B cell (primary cell): ENCODE measurements around the gene BBS5. TPM values are rescaled to one million over a fixed set of nuclear protein-coding genes. Genes with fewer than 3 reads are reported as not detected.
"Not testable (repeated sequence)": the region's sequence is repeated elsewhere in the genome, so short reads cannot be mapped to it uniquely, and the experiment has no call there.

Experiments
- ATAC-seq: fragments of 200-7000 bp; cut with Tn5 transposase; one replicate; pipeline ENCODE4 v1.10.0; 2021; ENCODE audit warnings: low read depth, mild to moderate bottlenecking, moderate number of reproducible peaks, moderate library complexity
- CTCF ChIA-PET: fragments of 350-600 bp; sonication (Branson Sonifier 250); formaldehyde crosslinking; loops from one replicate; lab custom pipeline; 2021; ENCODE audit warnings: antibody characterized with exemption, inconsistent platforms; lab: Charles Lee
- POLR2A ChIA-PET: fragments of 350-600 bp; sonication (Branson Sonifier 250); formaldehyde crosslinking; loops from one replicate; lab custom pipeline; 2021; ENCODE audit warnings: antibody characterized with exemption; lab: Charles Lee
- DNase-seq: peaks from one replicate; pipeline ENCODE4 v3.0.0; 2013
- H2AFZ ChIP-seq: 2 replicates; pipeline ENCODE4 v1.6.1; 2012; ENCODE audit warnings: mild to moderate bottlenecking, low read depth, low read length; ENCODE audit not compliant: insufficient read depth, poor library complexity, severe bottlenecking
- H3K27ac ChIP-seq, 2 donors: 1 replicate in 1 of 2; 2 replicates in 1 of 2; pipeline ENCODE4 v1.5.1; 2012 to 2013; ENCODE audit warnings: low read length in 2 of 2, mild to moderate bottlenecking in 2 of 2, moderate library complexity in 1 of 2
- H3K27me3 ChIP-seq, 4 experiments: fragments of 200-600 bp in 1 of 4; sonication (generic) in 1 of 4; replicated peaks in 1 of 4; 1 replicate in 2 of 4; 2 replicates in 2 of 4; pipeline versions ENCODE4 v1.6.1 to v1.7.0; 2013 to 2016; ENCODE audit warnings: low read length in 3 of 4, mild to moderate bottlenecking in 2 of 4, mixed read lengths in 1 of 4, moderate library complexity in 1 of 4; ENCODE audit not compliant: insufficient read depth in 4 of 4, control insufficient read depth in 3 of 4; ENCODE audit errors: control extremely low read depth in 1 of 4
- H3K36me3 ChIP-seq, 2 experiments: replicated peaks in 1 of 2; 1 replicate in 1 of 2; 2 replicates in 1 of 2; pipeline versions ENCODE4 v1.6.1 to v1.7.1; 2013; ENCODE audit warnings: low read length in 1 of 2; ENCODE audit not compliant: insufficient read depth in 2 of 2, control insufficient read depth in 1 of 2; ENCODE audit errors: control extremely low read depth in 1 of 2, extremely low read depth in 1 of 2
- H3K4me1 ChIP-seq, 2 donors: fragments of 200-600 bp in 1 of 2; sonication (generic) in 1 of 2; 1 replicate in 1 of 2; 2 replicates in 1 of 2; pipeline versions ENCODE4 v1.5.1 to v1.6.1; 2013 to 2017; ENCODE audit warnings: low read length in 2 of 2; ENCODE audit not compliant: control insufficient read depth in 2 of 2, insufficient read depth in 2 of 2
- H3K4me2 ChIP-seq: replicated peaks from 2 replicates; pipeline ENCODE3; 2012; ENCODE audit warnings: mild to moderate bottlenecking, low read depth, low read length; ENCODE audit not compliant: poor library complexity, severe bottlenecking
- H3K4me3 ChIP-seq, 5 experiments: fragments of 200-600 bp in 1 of 5; sonication (generic) in 1 of 5; 1 replicate in 3 of 5; 2 replicates in 2 of 5; pipeline versions ENCODE4 v1.5.1 to v1.7.0; 2011 to 2016; ENCODE audit warnings: low read length in 4 of 5, mild to moderate bottlenecking in 4 of 5, low read depth in 2 of 5, control low read depth in 1 of 5, moderate library complexity in 1 of 5; ENCODE audit not compliant: insufficient read depth in 1 of 5; ENCODE audit errors: control extremely low read depth in 1 of 5, extremely low read depth in 1 of 5
- H3K79me2 ChIP-seq: fragments of 200-600 bp; sonication (generic); one replicate; pipeline ENCODE4 v1.6.0; 2016; ENCODE audit warnings: low read length; ENCODE audit not compliant: control insufficient read depth, insufficient read depth
- H3K9ac ChIP-seq: fragments of 200-600 bp; sonication (generic); 2 replicates; pipeline ENCODE4 v1.6.1; 2017; ENCODE audit warnings: mild to moderate bottlenecking, low read length, moderate library complexity
- H3K9me3 ChIP-seq, 3 donors: one replicate each; pipeline versions ENCODE4 v1.6.1 to v1.7.1; 2013; ENCODE audit warnings: low read length in 2 of 3; ENCODE audit not compliant: control insufficient read depth in 2 of 3, insufficient read depth in 1 of 3; ENCODE audit errors: control extremely low read depth in 1 of 3
- H4K20me1 ChIP-seq: 2 replicates; pipeline ENCODE4 v1.6.0; 2012; ENCODE audit warnings: mild to moderate bottlenecking, low read length; ENCODE audit not compliant: insufficient read depth, control insufficient read depth, poor library complexity, severe bottlenecking
- H3K27ac Mint-ChIP-seq: one replicate; pipeline ENCODE4 v1.8.0; 2021; ENCODE audit warnings: mixed read lengths
- H3K27me3 Mint-ChIP-seq: one replicate; pipeline ENCODE4 v1.8.0; 2021; ENCODE audit warnings: mixed read lengths
- H3K4me1 Mint-ChIP-seq: one replicate; pipeline ENCODE4 v1.8.0; 2021; ENCODE audit warnings: mixed read lengths
- H3K4me3 Mint-ChIP-seq: one replicate; pipeline ENCODE4 v1.8.0; 2021; ENCODE audit warnings: mixed read lengths
- H3K9me3 Mint-ChIP-seq: one replicate; pipeline ENCODE4 v1.8.0; 2022; ENCODE audit warnings: mixed read lengths; ENCODE audit not compliant: insufficient read depth
- EZH2 ChIP-seq: IDR thresholded peaks from 2 replicates; pipeline ENCODE4 v1.6.1; 2012; ENCODE audit warnings: borderline replicate concordance, low read depth, mild to moderate bottlenecking, moderate library complexity, low read length; ENCODE audit not compliant: insufficient read depth, poor library complexity, severe bottlenecking
- WGBS: methylation state at CpG from one replicate; pipeline ENCODE4 v1.1.5; 2013; ENCODE audit warnings: missing lambda C conversion rate; ENCODE audit not compliant: insufficient coverage; 5-methylcytosine and 5-hydroxymethylcytosine counted together
- intact Hi-C: fragments of 100-400 bp; cut with micrococcal nuclease; formaldehyde crosslinking; loops from one replicate; pipeline ENCODE4 v1.10.0; 2022
- polyA plus RNA-seq: library from polyadenylated mRNA; depleted of rRNA; stranded (reverse); fragments of >200 nt; gene quantifications from 2 replicates; pipeline ENCODE4 v1.2.3, GENCODE V29; 2012
- total RNA-seq, 2 donors: library from RNA; stranded (reverse); fragments of 120-200 nt in 1 of 2; gene quantifications; 1 replicate in 1 of 2; 2 replicates in 1 of 2; pipeline versions ENCODE4 v1.2.3 to v1.2.4, GENCODE V29; 2013 to 2022
- TF ChIP-seq, protein P1 (sequence below): fragments of 200-600 bp; IDR thresholded peaks from one replicate; pipeline ENCODE4 v1.8.0; 2022; ENCODE audit warnings: antibody characterized with exemption, mild to moderate bottlenecking

Gene BBS5
- total and polyA plus RNA-seq, 2 donors (not counting 1 experiment from before 2014, with no cell fraction given), result 0.76 to 2.1 TPM

DNA sequence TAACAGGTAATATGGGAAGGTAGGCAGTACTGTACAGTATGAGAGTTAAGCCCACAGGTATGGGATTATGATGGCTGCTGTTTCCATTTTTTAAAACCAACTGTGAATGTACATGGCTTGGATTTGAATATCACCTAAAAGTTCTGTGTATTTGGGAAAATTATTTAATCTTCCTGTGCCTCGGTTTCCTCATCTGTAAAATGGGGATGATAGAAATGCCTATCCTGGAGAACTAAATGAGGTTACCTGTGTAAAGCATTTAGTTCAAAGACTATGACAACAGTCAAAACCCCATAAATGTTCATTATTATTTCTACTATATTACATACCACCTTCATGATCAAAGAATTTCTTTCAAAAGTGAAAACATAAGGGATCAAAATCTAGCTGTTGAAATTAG lies 33.8 kb downstream of the BBS5 start:
- Mint-ChIP-seq H3K4me1 (no peaks in the 10 kb centered on the region), H3K4me3 (no peak overlapping the region), H3K9me3 (no peaks in the 10 kb centered on the region), H3K27me3 (no peaks in the 10 kb centered on the region), H3K27ac (no peak overlapping the region)
- Histone ChIP-seq H3K9ac (no peak overlapping the region), H3K4me3 (no peak overlapping the region), H3K4me2 (no peak overlapping the region), H3K9me3 (no peaks in the 10 kb centered on the region), H3K36me3 (no peaks in the 10 kb centered on the region), H3K4me1 (no peaks in the 10 kb centered on the region), H3K79me2 (no peaks in the 10 kb centered on the region), H2AFZ (no peak overlapping the region), H4K20me1 (no peaks in the 10 kb centered on the region), H3K27me3 (no peaks in the 10 kb centered on the region), H3K27ac (no peak overlapping the region)
- DNase-seq (no peak), ATAC-seq (no peak)
- intact Hi-C loops, result no loop called here
- CTCF ChIA-PET, result no interaction called here
- POLR2A ChIA-PET, result no interaction called here
- TF ChIP-seq, protein P1, sequence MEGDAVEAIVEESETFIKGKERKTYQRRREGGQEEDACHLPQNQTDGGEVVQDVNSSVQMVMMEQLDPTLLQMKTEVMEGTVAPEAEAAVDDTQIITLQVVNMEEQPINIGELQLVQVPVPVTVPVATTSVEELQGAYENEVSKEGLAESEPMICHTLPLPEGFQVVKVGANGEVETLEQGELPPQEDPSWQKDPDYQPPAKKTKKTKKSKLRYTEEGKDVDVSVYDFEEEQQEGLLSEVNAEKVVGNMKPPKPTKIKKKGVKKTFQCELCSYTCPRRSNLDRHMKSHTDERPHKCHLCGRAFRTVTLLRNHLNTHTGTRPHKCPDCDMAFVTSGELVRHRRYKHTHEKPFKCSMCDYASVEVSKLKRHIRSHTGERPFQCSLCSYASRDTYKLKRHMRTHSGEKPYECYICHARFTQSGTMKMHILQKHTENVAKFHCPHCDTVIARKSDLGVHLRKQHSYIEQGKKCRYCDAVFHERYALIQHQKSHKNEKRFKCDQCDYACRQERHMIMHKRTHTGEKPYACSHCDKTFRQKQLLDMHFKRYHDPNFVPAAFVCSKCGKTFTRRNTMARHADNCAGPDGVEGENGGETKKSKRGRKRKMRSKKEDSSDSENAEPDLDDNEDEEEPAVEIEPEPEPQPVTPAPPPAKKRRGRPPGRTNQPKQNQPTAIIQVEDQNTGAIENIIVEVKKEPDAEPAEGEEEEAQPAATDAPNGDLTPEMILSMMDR, result no peak
- TF ChIP-seq EZH2, result no peak
- WGBS, result no CpG with 5 or more reads among the region's 1 CpG

DNA sequence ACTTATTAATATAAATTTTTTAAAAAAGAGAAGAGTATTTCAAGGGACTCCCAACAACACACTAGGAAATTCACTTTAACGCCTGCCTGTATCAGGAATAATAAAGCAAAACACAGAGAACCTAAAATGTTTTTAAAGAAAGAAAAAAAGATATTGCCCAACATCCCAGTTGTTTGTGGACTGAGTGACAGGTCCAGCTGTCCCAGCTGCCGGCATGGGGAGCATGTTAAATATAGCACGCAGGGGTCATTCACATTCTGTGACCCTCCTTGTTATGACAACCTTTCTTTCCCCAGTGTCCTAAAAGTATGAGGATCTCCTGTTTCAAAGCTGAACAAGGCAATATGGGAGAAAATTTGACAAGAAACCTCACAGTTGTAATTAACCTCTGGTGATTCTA lies 34.6 kb downstream of the BBS5 start:
- H3K4me2 ChIP-seq, result no peak overlapping the region
- H3K79me2 ChIP-seq, result no peaks in the 10 kb centered on the region
- no peak overlapping the region for H3K27ac ChIP-seq
- Mint-ChIP-seq H3K4me1 (no peaks in the 10 kb centered on the region), H3K27ac (no peak overlapping the region), H3K9me3 (no peaks in the 10 kb centered on the region), H3K27me3 (no peaks in the 10 kb centered on the region), H3K4me3 (no peak overlapping the region)
- no peaks in the 10 kb centered on the region for H3K36me3 ChIP-seq
- no CpG with 5 or more reads among the region's 3 CpGs for WGBS
- H3K9ac ChIP-seq, result no peak overlapping the region
- TF ChIP-seq, protein P1, result no peak
- TF ChIP-seq EZH2, result no peak
- CTCF ChIA-PET, result interaction anchor here (0.6 to 1.3 kb wide), 2 partner anchors 14 to 155 kb away, joined by 4 read pairs; no protein-coding TSS in a partner anchor
- DNase-seq, result no peak
- no peaks in the 10 kb centered on the region for H3K9me3 ChIP-seq
- intact Hi-C loops, result no loop called here
- no peak overlapping the region for H3K4me3 ChIP-seq
- no peaks in the 10 kb centered on the region for H3K4me1 ChIP-seq
- no peak for ATAC-seq
- H3K27me3 ChIP-seq, result no peaks in the 10 kb centered on the region
- POLR2A ChIA-PET, result no interaction called here
- H4K20me1 ChIP-seq, result no peaks in the 10 kb centered on the region
- H2AFZ ChIP-seq, result no peak overlapping the region

DNA sequence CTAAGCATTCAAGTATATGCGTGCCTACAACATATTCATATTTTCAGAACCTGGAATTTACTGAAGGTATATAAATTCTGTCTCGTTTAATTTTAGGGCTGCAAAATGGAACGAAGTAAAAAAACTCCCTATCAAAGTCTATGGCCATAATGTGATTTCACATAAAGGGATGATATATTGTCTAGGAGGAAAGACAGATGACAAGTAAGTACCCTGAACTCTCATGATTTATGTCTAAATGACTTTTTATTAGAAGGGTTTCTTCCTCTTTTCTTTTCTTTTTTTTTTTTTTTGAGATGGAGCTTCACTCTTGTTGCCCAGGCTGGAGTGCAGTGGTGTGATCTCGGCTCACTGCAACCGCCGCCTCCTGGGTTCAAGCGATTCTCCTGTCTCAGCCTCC lies 35.5 kb downstream of the BBS5 start:
- ATAC-seq, H3K4me3 Mint-ChIP-seq, DNase-seq, H2AFZ ChIP-seq, H3K27ac ChIP-seq, H3K4me1 ChIP-seq, H3K27me3 Mint-ChIP-seq, H3K27me3 ChIP-seq, H3K9me3 Mint-ChIP-seq, H3K27ac Mint-ChIP-seq, intact Hi-C loops, H3K36me3 ChIP-seq, H3K9me3 ChIP-seq, H3K79me2 ChIP-seq, H3K4me3 ChIP-seq, H3K9ac ChIP-seq, H3K4me2 ChIP-seq, POLR2A ChIA-PET, H3K4me1 Mint-ChIP-seq, H4K20me1 ChIP-seq: not testable (repeated sequence)
- WGBS, result 100% methylated on average over 3 of the region's 7 CpGs
- CTCF ChIA-PET, result interaction anchor here (1.3 kb wide), 1 partner anchor 14 kb away, joined by 4 read pairs; no protein-coding TSS in a partner anchor
